ENCODE data around the gene TSPAN14.
"Not testable (repeated sequence)": the region's sequence is repeated elsewhere in the genome, so short reads cannot be mapped to it uniquely, and the experiment has no call there.

The TSPAN14 gene

GRCh38 chr10:80453842-80454512 is at the start of gene TSPAN14:
Gene TSPAN14 (plus strand): TSS chr10:80454310. CDS start chr10:80489234, 34,924 bp downstream.
- DNase-seq = peak; percentile 72

- no peak for DNase-seq
Measured at GRCh38 chr10:80405035-80405434, 49.1 kb upstream of the TSPAN14 start.

GRCh38 chr10:80405626-80406025 is 48.5 kb upstream of the TSPAN14 start:
- peak; percentile 11 for DNase-seq

- DNase-seq = no peak
Measured at GRCh38 chr10:80406204-80406603, 47.9 kb upstream of the TSPAN14 start.

GRCh38 chr10:80407812-80408241 is 46.3 kb upstream of the TSPAN14 start:
- no peak for DNase-seq

GRCh38 chr10:80408242-80409101 is 45.6 kb upstream of the TSPAN14 start, which contains the start of gene PRXL2A:
Gene PRXL2A (plus strand): TSS chr10:80408551. CDS start chr10:80420468, 11,917 bp downstream.
- peak; percentile 27 for DNase-seq

GRCh38 chr10:80409121-80409520 is 45.0 kb upstream of the TSPAN14 start:
- no peak for DNase-seq

GRCh38 chr10:80410122-80410521 is 44.0 kb upstream of the TSPAN14 start:
- no peak for DNase-seq

- DNase-seq = peak; percentile 11
Measured at GRCh38 chr10:80410578-80411145, 43.4 kb upstream of the TSPAN14 start.

GRCh38 chr10:80411267-80411668 is 42.8 kb upstream of the TSPAN14 start:
- DNase-seq = no peak

- no peak for DNase-seq
Measured at GRCh38 chr10:80411681-80412220, 42.4 kb upstream of the TSPAN14 start.

- DNase-seq = no peak
Measured at GRCh38 chr10:80412486-80412885, 41.6 kb upstream of the TSPAN14 start.

- peak; percentile 78 for DNase-seq
Measured at GRCh38 chr10:80413271-80413996, 40.7 kb upstream of the TSPAN14 start.

GRCh38 chr10:80414142-80414895 is 39.8 kb upstream of the TSPAN14 start:
- no peak for DNase-seq

GRCh38 chr10:80415734-80416478 is 38.2 kb upstream of the TSPAN14 start:
- no peak for DNase-seq

- peak; percentile 62 for DNase-seq
Measured at GRCh38 chr10:80416479-80417098, 37.5 kb upstream of the TSPAN14 start.

GRCh38 chr10:80417256-80417655 is 36.9 kb upstream of the TSPAN14 start:
- not testable (repeated sequence) for DNase-seq

GRCh38 chr10:80421050-80421706 is 32.9 kb upstream of the TSPAN14 start:
- DNase-seq = no peak

GRCh38 chr10:80421707-80422536 is 32.2 kb upstream of the TSPAN14 start:
- DNase-seq = no peak

Data from fibroblast of upper back skin (primary cell).